Sigmoid colon (tissue), 7 donors: ENCODE data around the gene SMIM10. TPM values are rescaled to one million over a fixed set of nuclear protein-coding genes. Genes with fewer than 3 reads are reported as not detected.

Experiments used
- polyA plus RNA-seq, 3 donors: library from polyadenylated mRNA; stranded (reverse); fragments of 200-250 nt; gene quantifications; one replicate each; pipeline ENCODE4 v1.2.3, GENCODE V29; 2013
- total RNA-seq, 4 donors: library from RNA; depleted of rRNA; stranded (reverse); fragments of >200 nt; gene quantifications; one replicate each; pipeline ENCODE4 v1.1.0, GENCODE V29; 2016
- donor health status: healthy with polysubstance abuse.
- donor health status: Bipolar disorder and iron deficiency.
- donor health status: healthy.

SMIM10 gene
- total and polyA plus RNA-seq, 7 donors, result 3.0 to 11.3 (median 7.2) TPM

Other genes starting within 250 kb of the SMIM10 start
- gene PABIR2, start 193.8 kb upstream of the SMIM10 start, total RNA-seq, result 10 to 100 TPM in 3 of 4 donors, 1 to 10 TPM in 1; 8.2 to 16.9 (median 13.8) TPM
- 10 to 100 TPM; 13.4 to 20.6 (median 16.2) TPM for gene PABIR2, start 193.8 kb upstream of the SMIM10 start, polyA plus RNA-seq
- gene MOSPD1, start 75.7 kb upstream of the SMIM10 start, total RNA-seq, result 10 to 100 TPM in 3 of 4 donors, 1 to 10 TPM in 1; 8.3 to 11.7 (median 10.9) TPM
- 1 to 10 TPM; 3.2 to 6.9 (median 5.4) TPM for gene MOSPD1, start 75.7 kb upstream of the SMIM10 start, polyA plus RNA-seq
- 10 to 100 TPM in 1 of 4 donors, 1 to 10 TPM in 3; 8.3 to 16.3 (median 8.7) TPM for gene RTL8B, start 31.6 kb downstream of the SMIM10 start, total RNA-seq
- gene RTL8B, start 31.6 kb downstream of the SMIM10 start, polyA plus RNA-seq, result 1 to 10 TPM; 2.8 to 4.2 (median 4.1) TPM
- 10 to 100 TPM; 38.3 to 85.0 (median 64.8) TPM for gene RTL8C, start 41.4 kb downstream of the SMIM10 start, total RNA-seq
- 10 to 100 TPM; 54.6 to 64.3 (median 58.9) TPM for gene RTL8C, start 41.4 kb downstream of the SMIM10 start, polyA plus RNA-seq
- gene RTL8A, start 61.1 kb downstream of the SMIM10 start, total RNA-seq, result 10 to 100 TPM; 27.5 to 40.7 (median 31.1) TPM
- gene RTL8A, start 61.1 kb downstream of the SMIM10 start, polyA plus RNA-seq, result 10 to 100 TPM; 55.8 to 78.7 (median 71.9) TPM
- gene SMIM10L2B, start 107.7 kb downstream of the SMIM10 start, total RNA-seq, result 1 to 10 TPM in 3 of 4 donors, under 1 TPM in 1; 0.68 to 1.9 (median 1.2) TPM
- 1 to 10 TPM in 2 of 3 donors, under 1 TPM in 1; 0.46 to 1.2 (median 1.2) TPM for gene SMIM10L2B, start 107.7 kb downstream of the SMIM10 start, polyA plus RNA-seq
- gene ETDB, start 129.5 kb downstream of the SMIM10 start, total RNA-seq, result not detected
- not detected for gene ETDB, start 129.5 kb downstream of the SMIM10 start, polyA plus RNA-seq
- not detected for gene CT55, start 180.4 kb downstream of the SMIM10 start, total RNA-seq
- gene CT55, start 180.4 kb downstream of the SMIM10 start, polyA plus RNA-seq, result 1 to 10 TPM in 1 of 3 donors, not detected in 2; 1.2 TPM